GM19395 (cell line): ENCODE measurements around the gene FBXO34.
"Not testable (repeated sequence)": the region's sequence is repeated elsewhere in the genome, so short reads cannot be mapped to it uniquely, and the experiment has no call there.

Experiments used
- ATAC-seq: cut with Tn5 transposase; IDR thresholded peaks from one replicate; pipeline ENCODE4 v1.9.1; 2021; ENCODE audit warnings: mild to moderate bottlenecking, moderate library complexity; ENCODE audit not compliant: unreplicated experiment

FBXO34 gene

DNA sequence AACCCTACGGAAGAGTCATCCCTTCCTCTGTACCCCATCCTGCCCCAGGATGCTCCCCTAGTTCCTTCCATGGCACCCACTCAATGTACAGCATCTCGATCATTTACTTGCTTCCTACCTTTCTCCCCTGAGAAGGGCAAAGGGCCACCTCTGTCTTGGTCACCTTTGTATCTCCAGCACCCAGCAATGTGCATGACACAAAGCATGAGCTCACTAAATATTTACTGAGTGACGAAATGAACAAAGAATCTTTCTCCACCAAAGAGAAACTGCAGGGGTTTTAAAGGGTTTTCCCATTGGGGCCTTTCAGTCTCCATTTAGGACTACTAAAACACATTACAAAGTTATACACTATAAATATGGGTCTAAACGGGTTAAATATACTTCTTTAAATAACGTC is 109.8 kb downstream of the FBXO34 start:
- no peak for ATAC-seq

DNA sequence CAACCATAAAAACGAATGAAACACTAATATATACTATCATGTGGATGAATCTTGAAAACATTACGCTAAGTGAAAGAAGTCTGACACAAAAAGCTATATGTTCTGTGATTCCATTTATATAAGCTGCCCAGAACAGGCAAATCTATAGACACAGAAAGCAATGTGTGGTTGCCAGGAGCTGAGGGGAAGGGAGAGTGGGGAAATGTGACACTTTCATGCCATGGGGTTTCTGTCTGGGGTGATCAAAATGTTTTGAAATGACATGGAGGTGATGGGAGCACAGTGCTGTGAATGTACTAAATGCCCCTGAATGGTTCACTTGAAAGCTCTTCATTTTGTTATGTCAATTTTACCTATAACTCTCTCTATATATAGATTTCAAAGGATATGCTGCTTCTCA is 110.3 kb downstream of the FBXO34 start:
- no peak for ATAC-seq

DNA sequence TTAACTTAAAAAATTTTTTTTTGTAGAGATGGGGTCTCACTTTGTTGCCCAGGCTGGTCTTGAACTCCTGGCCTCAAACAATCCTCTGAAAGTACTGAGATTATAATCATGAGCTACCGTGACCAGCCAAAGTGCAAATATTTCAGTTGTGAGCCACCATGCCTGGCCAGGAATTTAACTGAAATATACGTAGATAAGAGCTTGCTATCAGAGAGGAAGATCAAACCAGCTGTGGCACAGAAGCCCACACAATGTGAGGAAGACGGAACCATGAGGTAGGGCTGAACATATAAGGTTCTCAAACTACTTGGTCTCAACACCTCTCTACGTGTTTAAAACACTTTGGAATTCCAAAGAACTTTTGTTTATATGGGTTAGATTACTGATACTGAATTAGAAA is 111.3 kb downstream of the FBXO34 start:
- ATAC-seq = no peak

DNA sequence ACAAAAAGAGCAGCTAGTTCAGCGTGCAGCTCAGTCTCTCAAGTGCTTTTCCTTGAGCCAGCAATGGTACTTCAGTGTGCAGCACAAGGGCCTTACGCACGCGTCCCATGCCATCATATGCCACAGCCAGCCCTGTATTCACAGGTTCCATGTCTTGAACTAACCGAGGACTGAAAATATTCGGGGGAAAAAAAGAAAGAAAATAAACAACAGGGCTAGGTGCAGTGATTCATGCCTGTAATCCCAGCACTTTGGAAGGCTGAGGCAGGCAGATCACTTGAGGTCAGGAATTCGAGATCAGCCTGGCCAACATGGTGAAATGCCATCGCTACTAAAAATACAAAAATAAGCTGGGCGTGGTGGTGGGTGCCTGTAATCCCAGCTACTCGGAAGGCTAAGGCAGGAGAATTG is 111.8 kb downstream of the FBXO34 start:
- not testable (repeated sequence) for ATAC-seq

DNA sequence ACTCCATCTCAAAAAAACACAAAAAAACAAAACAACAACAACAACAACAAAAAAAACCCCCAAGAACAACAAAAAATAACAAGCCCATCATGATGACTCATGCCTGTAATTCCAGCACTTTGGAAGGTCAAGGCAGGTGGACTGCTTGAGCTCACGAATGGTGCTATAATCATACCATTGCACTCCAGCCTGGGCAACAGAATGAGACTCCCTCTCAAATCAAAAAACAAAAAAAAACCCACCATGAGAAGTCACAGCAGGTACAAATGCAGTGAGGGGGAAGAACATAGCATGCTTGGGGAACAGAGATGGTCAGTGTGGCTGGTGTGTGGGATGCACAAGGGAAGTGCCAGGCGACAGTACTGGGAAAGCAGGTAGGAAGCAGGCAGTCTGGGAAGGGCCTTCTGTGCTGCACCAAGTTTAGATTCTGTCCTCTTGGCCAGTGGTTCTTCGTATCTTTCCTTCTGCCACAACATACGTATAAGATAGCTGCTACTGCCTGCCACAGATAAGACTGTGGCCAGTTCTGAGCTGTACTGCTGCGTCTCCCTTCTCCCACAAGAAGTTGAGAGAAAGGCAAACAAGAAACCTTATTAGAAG is 112.4 kb downstream of the FBXO34 start:
- no peak for ATAC-seq

DNA sequence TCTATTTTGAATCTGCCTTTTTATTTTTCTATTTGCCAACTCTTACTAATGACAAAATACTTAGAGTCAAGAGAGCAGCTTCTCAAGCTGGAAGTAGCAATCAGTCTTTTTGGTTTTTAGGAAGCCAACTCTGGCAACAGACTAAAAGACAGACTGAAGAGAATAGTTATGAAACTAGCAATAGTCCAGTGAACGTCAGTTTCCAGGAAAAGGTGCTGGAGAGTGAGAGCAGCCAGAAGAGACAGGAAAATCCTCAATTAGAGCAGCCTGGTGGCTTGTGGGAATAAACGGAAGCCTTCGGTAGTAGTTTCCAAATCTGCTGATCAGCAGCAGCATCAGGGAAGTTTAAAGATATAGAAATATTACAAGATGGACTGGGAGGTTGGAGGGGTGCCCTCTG is 113.3 kb downstream of the FBXO34 start:
- ATAC-seq = no peak

DNA sequence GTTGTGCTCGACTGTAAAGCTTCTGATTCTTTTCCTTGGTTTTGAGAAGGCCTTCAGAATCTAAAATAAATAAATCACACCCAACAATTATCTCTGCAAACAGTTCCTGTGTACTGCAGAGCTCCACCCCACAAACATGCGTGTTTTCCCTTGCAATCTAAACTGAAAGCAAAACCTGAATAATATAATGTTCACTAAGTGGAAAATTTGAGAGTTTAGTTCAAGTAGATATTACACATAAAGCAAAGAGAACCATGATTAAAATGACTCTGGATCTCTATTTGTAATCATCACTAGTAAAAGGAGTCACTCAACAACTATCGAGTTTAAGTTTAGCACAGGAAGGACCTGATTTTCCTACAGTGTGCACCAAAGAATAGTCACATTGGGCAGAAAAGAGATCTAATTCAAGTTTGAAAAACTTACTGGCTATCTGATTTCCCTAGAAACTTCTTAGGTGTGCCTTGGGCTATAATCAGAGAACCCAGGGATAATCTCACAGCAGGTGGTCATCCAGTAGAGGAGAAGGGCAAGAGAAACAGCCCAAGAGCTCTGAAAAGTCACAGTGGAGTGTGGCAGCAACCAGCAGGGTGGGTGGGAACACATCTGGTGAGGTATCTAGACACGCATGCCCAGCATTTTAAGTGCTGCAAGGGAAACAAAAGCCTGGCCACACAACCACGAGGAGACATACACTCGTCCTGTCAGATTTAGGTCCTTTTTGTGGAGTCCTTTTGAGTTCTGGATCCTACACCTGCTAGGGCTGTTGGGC is 115.0 kb downstream of the FBXO34 start:
- ATAC-seq = no peak

DNA sequence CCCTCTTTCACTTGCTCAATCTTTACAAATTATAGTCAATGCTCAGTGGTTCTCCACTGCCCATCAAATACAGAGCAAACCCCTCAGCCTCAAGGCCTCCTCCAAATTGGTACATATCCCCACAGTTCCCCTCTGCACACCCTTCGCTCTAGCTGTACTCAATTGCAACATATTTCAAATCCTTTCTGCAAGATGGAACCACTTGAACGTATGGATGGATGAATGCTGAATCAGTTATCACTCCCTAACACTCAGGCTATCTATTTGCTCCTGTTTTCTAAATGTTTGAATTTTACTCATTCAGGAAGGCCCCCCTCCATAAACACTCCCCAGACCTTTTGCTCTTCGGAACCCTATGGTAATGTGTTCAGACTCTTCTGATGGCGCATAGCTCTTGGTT is 115.9 kb downstream of the FBXO34 start:
- ATAC-seq = no peak

DNA sequence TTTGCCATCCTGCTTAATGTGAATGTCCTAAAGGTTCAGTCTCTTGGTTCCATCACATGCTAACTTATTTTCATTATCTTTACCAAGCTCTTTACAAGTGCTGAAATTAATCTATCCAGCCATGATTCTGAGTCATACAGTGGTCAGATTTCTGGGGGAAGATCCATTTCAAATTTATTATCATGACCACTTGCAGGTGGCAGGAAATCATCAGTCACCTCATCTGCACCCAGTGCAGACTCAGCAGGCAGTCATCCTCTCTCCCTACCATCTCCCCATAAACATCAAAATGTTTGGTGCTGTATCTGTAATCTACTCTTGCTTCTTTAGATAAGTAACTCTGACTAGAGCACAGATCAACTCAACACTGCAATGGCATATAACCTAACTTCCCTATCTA is 116.9 kb downstream of the FBXO34 start:
- no peak for ATAC-seq

DNA sequence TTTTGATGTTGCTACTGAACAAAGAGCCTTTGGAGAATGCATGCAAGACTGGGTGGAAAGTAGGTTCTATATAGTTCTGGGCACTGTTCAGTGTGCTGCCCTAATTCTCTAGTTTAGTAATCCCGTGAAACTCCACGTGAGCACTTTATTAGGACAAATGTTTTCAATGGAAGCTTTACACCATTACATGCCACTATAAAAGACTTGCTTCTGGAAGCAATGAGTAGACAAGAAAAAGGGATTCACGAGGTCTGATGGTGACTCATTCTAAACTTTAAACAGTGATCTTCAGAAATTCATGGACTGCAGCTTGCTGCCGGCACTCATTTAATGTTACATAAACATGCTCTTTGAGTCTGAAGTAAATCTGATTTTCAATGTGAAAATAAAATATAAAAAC is 118.1 kb downstream of the FBXO34 start:
- no peak for ATAC-seq

DNA sequence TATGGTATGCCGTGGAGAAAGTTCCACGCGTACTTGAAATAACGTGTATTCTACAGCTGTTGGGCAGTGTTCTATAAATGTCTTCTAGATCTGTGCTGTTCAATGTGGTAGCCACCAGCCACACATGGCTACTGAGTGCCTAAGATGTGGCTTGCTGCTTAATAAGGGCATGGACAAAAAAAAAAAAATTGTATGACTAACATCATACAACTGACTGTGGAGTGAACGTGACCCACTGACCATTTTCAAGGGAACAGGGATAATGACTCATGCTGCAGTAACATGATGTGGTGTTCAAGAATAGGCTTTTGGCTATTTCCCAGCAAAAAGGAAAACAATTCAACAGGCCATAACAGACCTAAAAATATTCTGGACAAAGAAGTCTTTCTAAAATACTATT is 127.5 kb downstream of the FBXO34 start:
- no peak for ATAC-seq

DNA sequence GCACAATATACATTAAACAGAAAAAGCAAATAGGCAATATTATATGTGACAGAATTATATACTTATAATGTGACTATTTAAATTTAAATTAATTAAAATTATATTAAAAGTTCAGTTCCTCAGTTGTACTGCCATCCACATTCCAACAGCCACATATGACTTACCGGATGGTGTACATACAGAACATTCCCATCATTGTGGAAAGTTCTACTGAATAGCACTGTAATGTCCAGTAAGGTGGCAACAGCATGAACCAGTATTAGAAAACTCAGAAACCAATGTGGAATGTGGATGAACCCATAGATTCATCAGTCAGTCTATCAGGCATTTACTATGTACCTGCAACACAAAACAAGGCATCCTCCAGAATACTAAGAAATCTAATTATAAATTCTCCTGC is 128.0 kb downstream of the FBXO34 start:
- ATAC-seq = no peak

DNA sequence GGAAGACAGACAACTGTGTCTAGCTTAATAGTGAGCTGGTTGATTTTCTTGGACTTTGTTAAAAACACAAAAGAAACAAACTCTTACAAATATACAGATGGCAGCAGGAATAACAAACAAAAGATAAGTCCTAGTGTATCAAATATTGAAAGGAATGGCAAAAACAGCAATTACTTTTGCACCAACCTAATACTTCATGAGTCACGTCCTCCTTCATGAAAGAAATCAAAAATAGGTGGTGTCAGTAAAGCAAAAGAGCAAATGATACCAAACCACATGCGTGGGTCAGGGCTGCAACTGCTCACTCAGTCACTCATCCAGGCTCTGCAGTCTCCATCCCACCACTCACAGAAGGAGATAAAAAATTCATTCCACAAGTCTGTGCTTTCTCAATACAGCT is 128.6 kb downstream of the FBXO34 start:
- no peak for ATAC-seq

DNA sequence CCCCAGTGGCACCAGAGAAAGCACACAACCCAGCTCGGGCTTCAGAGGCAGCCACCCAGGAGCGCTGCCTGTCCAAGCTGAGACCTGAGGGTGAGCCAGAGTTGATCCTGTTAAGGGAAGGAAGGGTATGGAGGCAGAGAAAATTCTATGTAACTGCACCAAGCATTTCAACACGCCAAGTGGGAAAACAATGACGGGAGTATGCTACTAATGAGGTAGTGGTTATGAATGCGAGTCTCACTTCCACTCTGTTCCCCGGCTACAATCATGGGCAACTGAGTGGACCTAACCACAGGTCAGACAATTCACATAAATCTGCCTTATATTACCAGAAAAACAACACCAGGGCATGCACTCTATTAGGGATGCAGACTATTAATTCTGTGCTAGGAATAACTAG is 130.5 kb downstream of the FBXO34 start:
- ATAC-seq = no peak
